ENCODE measurements around the gene LRP8.

GRCh38 chr1:53321366-53321765 is 6.5 kb downstream of the LRP8 start:
- TF ChIP-seq CTCF (conservative IDR thresholded peaks at IDR 0.05; ENCODE audit: low read depth, low read length), result no peak; the same call in 1 of the 2 replicates
- TF ChIP-seq RCOR1 (IDR thresholded peaks at IDR 0.05; ENCODE audit: insufficient replicate concordance, low read length), result no peak
- TF ChIP-seq POLR2A (IDR thresholded peaks at IDR 0.05; ENCODE audit: low read depth, low read length), result no peak
- no peak for TF ChIP-seq BHLHE40 (IDR thresholded peaks at IDR 0.05; ENCODE audit: low read depth, low read length)
- no peak for TF ChIP-seq RAD21 (IDR thresholded peaks at IDR 0.05; ENCODE audit: low read length)
- no peak for TF ChIP-seq FOS (IDR thresholded peaks at IDR 0.05; ENCODE audit: low read depth, low read length)
- TF ChIP-seq CEBPB (IDR thresholded peaks at IDR 0.05; ENCODE audit: low read depth, low read length), result no peak
- no peak for TF ChIP-seq MAFK (IDR thresholded peaks at IDR 0.05; ENCODE audit: low read depth, low read length)
- TF ChIP-seq SMC3 (IDR thresholded peaks at IDR 0.05; ENCODE audit: low read depth, low read length), result no peak

All from IMR-90 (cell line).